ENCODE results near the gene FCRLB. TPM values are rescaled to one million over a fixed set of nuclear protein-coding genes. Genes with fewer than 3 reads are reported as not detected.

FCRLB gene
- polyA plus RNA-seq, 2 of the 4 experiments (the other 2 are of a cell fraction): 0.48 to 0.75 TPM

GRCh38 chr1:161771973-161772372, 50.6 kb downstream of the FCRLB start:
- POLR2A ChIA-PET: no interaction called here
- CTCF ChIA-PET: interaction anchor here (1.5 to 2.0 kb wide), 2 partner anchors 21 to 265 kb away, joined by 3 to 8 read pairs; no protein-coding TSS in a partner anchor
- 89% methylated on average over 2 of the region's 2 CpGs for WGBS (ENCODE audit: missing lambda C conversion rate)
- FAIRE-seq: no peak
- Histone ChIP-seq H3K27ac (no peak overlapping the region), H3K4me1 (peaks cover 8% of the 10 kb centered on the region; the same call in 1 of the 3 replicates), H3K4me3 (no peak overlapping the region), H3K9me3 (no peaks in the 10 kb centered on the region), H3K4me2 (no peak overlapping the region)
- TF ChIP-seq JUNB (IDR thresholded peaks at IDR 0.05) (no peak), SREBF2 (IDR thresholded peaks at IDR 0.05) (no peak), TFCP2L1 (CRISPR knock-in tag; IDR thresholded peaks at IDR 0.05) (no peak), CTCF (IDR thresholded peaks at IDR 0.05) (no peak), ZSCAN20 (CRISPR knock-in tag; IDR thresholded peaks at IDR 0.05) (no peak), FOXS1 (CRISPR knock-in tag; IDR thresholded peaks at IDR 0.05) (no peak), ZNF302 (CRISPR knock-in tag; IDR thresholded peaks at IDR 0.05) (no peak), HES2 (IDR thresholded peaks at IDR 0.05) (no peak), HOXA7 (CRISPR knock-in tag; IDR thresholded peaks at IDR 0.05) (no peak), JUN (IDR thresholded peaks at IDR 0.05) (no peak)
- no peak for DNase-seq (ENCODE audit: low read depth in 1 of 2, low spot score in 1 of 2)
- no peak for ATAC-seq

- FAIRE-seq: no peak
- DNase-seq (ENCODE audit: low read depth in 1 of 2, low spot score in 1 of 2): no peak
- CTCF ChIA-PET: interaction anchor here (1.5 to 2.0 kb wide), 2 partner anchors 20 to 265 kb away, joined by 3 to 8 read pairs; no protein-coding TSS in a partner anchor
Measured at GRCh38 chr1:161772397-161772796, 51.1 kb downstream of the FCRLB start.

GRCh38 chr1:161773791-161774190, 52.4 kb downstream of the FCRLB start:
- TF ChIP-seq CEBPB (IDR thresholded peaks at IDR 0.05): no peak
- no peak for TF ChIP-seq CBX2 (IDR thresholded peaks at IDR 0.05; ENCODE audit: borderline replicate concordance, low read depth)
- TF ChIP-seq SREBF2 (IDR thresholded peaks at IDR 0.05): no peak

More at GRCh38 chr1:161772397-161772796, 51.1 kb downstream of the FCRLB start:
- no peak overlapping the region for H3K4me2 ChIP-seq
- POLR2A ChIA-PET: interaction anchor here (0.7 kb wide), 1 partner anchor 42 kb away, joined by 5 read pairs; no protein-coding TSS in a partner anchor
- ATAC-seq: no peak
- H3K9me3 ChIP-seq: no peaks in the 10 kb centered on the region
- TF ChIP-seq RNF2 (IDR thresholded peaks at IDR 0.05; ENCODE audit: borderline replicate concordance, low read depth): no peak
- no peak for TF ChIP-seq EHF (CRISPR knock-in tag; IDR thresholded peaks at IDR 0.05)
- TF ChIP-seq MAX (IDR thresholded peaks at IDR 0.05): no peak
- no peak for TF ChIP-seq GATA3 (IDR thresholded peaks at IDR 0.05; ENCODE audit: borderline replicate concordance)
- TF ChIP-seq ZNF302 (CRISPR knock-in tag; IDR thresholded peaks at IDR 0.05): no peak
- TF ChIP-seq SMC3 (IDR thresholded peaks at IDR 0.05): no peak
- H3K27ac ChIP-seq: no peak overlapping the region
- no peak overlapping the region for H3K4me3 ChIP-seq
- peaks cover 4% of the 10 kb centered on the region; the same call in 1 of the 3 replicates for H3K4me1 ChIP-seq

GRCh38 chr1:161777261-161777660, 55.9 kb downstream of the FCRLB start:
- H3K4me2 ChIP-seq: no peak overlapping the region
- no peak for TF ChIP-seq TFCP2L1 (CRISPR knock-in tag; IDR thresholded peaks at IDR 0.05)
- no peak for TF ChIP-seq NR3C1 (IDR thresholded peaks at IDR 0.05)
- no peak for TF ChIP-seq CHD2 (IDR thresholded peaks at IDR 0.05; ENCODE audit: low read length, partially characterized antibody)
- no peak for TF ChIP-seq TP53 (CRISPR knock-in tag; IDR thresholded peaks at IDR 0.05)
- TF ChIP-seq CBX8 (IDR thresholded peaks at IDR 0.05): no peak
- DNase-seq (ENCODE audit: low read depth in 1 of 2, low spot score in 1 of 2): no peak
- ATAC-seq: no peak
- POLR2A ChIA-PET: no interaction called here
- H3K4me3 ChIP-seq: no peak overlapping the region
- no peak for FAIRE-seq
- WGBS (ENCODE audit: missing lambda C conversion rate): 97% methylated on average over 2 of the region's 2 CpGs
- CTCF ChIA-PET: interaction anchor here (0.7 to 1.4 kb wide), 4 partner anchors 10 to 267 kb away, joined by 3 to 4 read pairs (median 4); no protein-coding TSS in a partner anchor
- H3K27ac ChIP-seq: no peak overlapping the region
- H3K4me1 ChIP-seq: peaks cover 4% of the 10 kb centered on the region; the same call in 1 of the 3 replicates
- no peaks in the 10 kb centered on the region for H3K9me3 ChIP-seq

More at GRCh38 chr1:161773791-161774190, 52.4 kb downstream of the FCRLB start:
- Histone ChIP-seq H3K4me1 (no peaks in the 10 kb centered on the region), H3K27ac (no peak overlapping the region), H3K4me3 (no peak overlapping the region), H3K9me3 (no peaks in the 10 kb centered on the region), H3K4me2 (no peak overlapping the region)
- 86% methylated on average over 4 of the region's 4 CpGs for WGBS (ENCODE audit: missing lambda C conversion rate)
- DNase-seq (ENCODE audit: low read depth in 1 of 2, low spot score in 1 of 2): no peak
- ChIA-PET CTCF (no interaction called here), POLR2A (interaction anchor here (0.7 kb wide), 1 partner anchor 250 kb away, joined by 4 read pairs; the partner anchor contains the start of gene OLFML2B)
- no peak for ATAC-seq
- FAIRE-seq: no peak

Small RNA genes lying within 50 kb of the gene (small RNA-seq; reads per million reads assigned to genes)
- 0 reads per million in 6 experiments for gene RF00019
- 0 reads per million in 6 experiments for gene RN7SL466P

Other genes starting within 250 kb of the FCRLB start
- gene FCGR2A, start 216.1 kb upstream of the FCRLB start, polyA plus RNA-seq (2011; rRNA removed): 0.12 and 0.13 TPM in 2 replicates
- gene FCGR2A, start 216.1 kb upstream of the FCRLB start, polyA plus RNA-seq (2017; fragmentation: RNase III; extraction: RNeasy Plus Mini Kit Qiagen cat#74134 plus additional on column Dnase treatment): not detected in 3 replicates
- 0.22 and 0.58 TPM in 2 replicates for gene HSPA6, start 197.0 kb upstream of the FCRLB start, polyA plus RNA-seq (2011; rRNA removed)
- 0.26 to 0.50 TPM (median 0.50 TPM) in 3 replicates for gene HSPA6, start 197.0 kb upstream of the FCRLB start, polyA plus RNA-seq (2017; fragmentation: RNase III; extraction: RNeasy Plus Mini Kit Qiagen cat#74134 plus additional on column Dnase treatment)
- gene FCGR3A, start 171.7 kb upstream of the FCRLB start, polyA plus RNA-seq (2011; rRNA removed): not detected in 2 replicates
- not detected in 3 replicates for gene FCGR3A, start 171.7 kb upstream of the FCRLB start, polyA plus RNA-seq (2017; fragmentation: RNase III; extraction: RNeasy Plus Mini Kit Qiagen cat#74134 plus additional on column Dnase treatment)
- gene FCGR3B, start 90.4 kb upstream of the FCRLB start, polyA plus RNA-seq (2011; rRNA removed): not detected in 2 replicates
- not detected in 3 replicates for gene FCGR3B, start 90.4 kb upstream of the FCRLB start, polyA plus RNA-seq (2017; fragmentation: RNase III; extraction: RNeasy Plus Mini Kit Qiagen cat#74134 plus additional on column Dnase treatment)
- gene FCGR2B, start 58.4 kb upstream of the FCRLB start, polyA plus RNA-seq (2011; rRNA removed): not detected in 2 replicates
- not detected in 3 replicates for gene FCGR2B, start 58.4 kb upstream of the FCRLB start, polyA plus RNA-seq (2017; fragmentation: RNase III; extraction: RNeasy Plus Mini Kit Qiagen cat#74134 plus additional on column Dnase treatment)
- gene FCRLA, start 14.3 kb upstream of the FCRLB start, polyA plus RNA-seq (2011; rRNA removed): 0.07 and 0.10 TPM in 2 replicates
- not detected in 3 replicates for gene FCRLA, start 14.3 kb upstream of the FCRLB start, polyA plus RNA-seq (2017; fragmentation: RNase III; extraction: RNeasy Plus Mini Kit Qiagen cat#74134 plus additional on column Dnase treatment)
- gene DUSP12, start 28.2 kb downstream of the FCRLB start, polyA plus RNA-seq (2011; rRNA removed): 79.2 and 96.3 TPM in 2 replicates
- 47.3 to 50.2 TPM (median 49.6 TPM) in 3 replicates for gene DUSP12, start 28.2 kb downstream of the FCRLB start, polyA plus RNA-seq (2017; fragmentation: RNase III; extraction: RNeasy Plus Mini Kit Qiagen cat#74134 plus additional on column Dnase treatment)
- 26.8 and 28.0 TPM in 2 replicates for gene ATF6, start 44.8 kb downstream of the FCRLB start, polyA plus RNA-seq (2011; rRNA removed)
- gene ATF6, start 44.8 kb downstream of the FCRLB start, polyA plus RNA-seq (2017; fragmentation: RNase III; extraction: RNeasy Plus Mini Kit Qiagen cat#74134 plus additional on column Dnase treatment): 8.6 to 9.2 TPM (median 9.0 TPM) in 3 replicates

Data from A549 (cell line).